ENCODE results near the gene MRPL34. TPM values are rescaled to one million over a fixed set of nuclear protein-coding genes. Genes with fewer than 3 reads are reported as not detected.

MRPL34 gene
- total and polyA plus RNA-seq, 9 of the 15 experiments (the other 6 are each of a cell fraction or from before 2014, with no cell fraction given), result 11.5 to 256 (median 72.5) TPM

DNA sequence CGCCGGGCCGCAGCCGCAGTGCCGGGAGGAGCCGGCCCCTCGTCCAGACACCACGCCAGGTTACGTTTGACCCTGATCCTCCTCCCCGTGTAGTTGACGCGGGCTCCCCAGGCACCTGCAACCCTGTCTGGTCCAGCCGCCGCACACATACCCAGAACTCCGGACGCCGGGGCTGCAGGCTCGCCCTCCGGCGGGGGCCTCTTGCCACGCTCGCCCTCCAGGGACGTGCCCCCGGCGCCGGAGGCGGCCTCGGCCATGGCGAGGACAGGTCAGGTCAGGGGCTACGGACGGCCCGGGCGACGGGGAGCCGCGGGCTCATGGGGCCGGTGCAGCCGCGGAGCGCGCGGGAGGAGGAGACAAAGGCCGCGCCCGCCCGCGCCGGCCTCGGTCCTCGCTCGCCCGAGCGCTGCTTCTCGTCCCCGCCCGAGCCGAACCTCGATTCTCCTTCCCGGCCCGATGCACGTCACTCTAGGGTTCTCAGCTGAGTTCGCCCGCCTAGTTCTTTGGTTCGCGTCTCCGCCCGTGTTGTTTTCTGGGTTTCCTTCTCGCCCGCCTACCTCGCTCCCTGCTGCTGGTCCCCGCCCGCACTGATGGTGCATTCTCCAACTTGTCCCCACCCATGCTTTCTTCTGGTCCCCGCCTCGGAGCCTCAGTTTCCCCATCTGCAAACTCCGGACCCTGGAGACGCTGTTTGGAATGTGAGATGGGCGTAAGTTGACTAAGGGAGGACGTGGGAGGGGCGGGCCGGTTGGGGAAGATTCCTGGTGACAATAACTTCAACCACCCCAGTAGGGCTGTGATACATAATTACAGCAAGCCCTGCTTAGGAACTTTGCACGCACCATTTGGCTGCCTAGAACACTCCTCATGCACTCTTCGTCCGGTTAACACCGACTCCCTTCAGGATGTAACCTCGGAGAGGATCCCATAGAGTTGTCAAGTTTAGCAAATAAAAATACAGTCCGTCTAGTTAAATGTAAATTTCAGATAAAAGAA is 29.0 kb downstream of the MRPL34 start, which contains the start of gene ANO8 (continued):
- TF ChIP-seq, protein P1, sequence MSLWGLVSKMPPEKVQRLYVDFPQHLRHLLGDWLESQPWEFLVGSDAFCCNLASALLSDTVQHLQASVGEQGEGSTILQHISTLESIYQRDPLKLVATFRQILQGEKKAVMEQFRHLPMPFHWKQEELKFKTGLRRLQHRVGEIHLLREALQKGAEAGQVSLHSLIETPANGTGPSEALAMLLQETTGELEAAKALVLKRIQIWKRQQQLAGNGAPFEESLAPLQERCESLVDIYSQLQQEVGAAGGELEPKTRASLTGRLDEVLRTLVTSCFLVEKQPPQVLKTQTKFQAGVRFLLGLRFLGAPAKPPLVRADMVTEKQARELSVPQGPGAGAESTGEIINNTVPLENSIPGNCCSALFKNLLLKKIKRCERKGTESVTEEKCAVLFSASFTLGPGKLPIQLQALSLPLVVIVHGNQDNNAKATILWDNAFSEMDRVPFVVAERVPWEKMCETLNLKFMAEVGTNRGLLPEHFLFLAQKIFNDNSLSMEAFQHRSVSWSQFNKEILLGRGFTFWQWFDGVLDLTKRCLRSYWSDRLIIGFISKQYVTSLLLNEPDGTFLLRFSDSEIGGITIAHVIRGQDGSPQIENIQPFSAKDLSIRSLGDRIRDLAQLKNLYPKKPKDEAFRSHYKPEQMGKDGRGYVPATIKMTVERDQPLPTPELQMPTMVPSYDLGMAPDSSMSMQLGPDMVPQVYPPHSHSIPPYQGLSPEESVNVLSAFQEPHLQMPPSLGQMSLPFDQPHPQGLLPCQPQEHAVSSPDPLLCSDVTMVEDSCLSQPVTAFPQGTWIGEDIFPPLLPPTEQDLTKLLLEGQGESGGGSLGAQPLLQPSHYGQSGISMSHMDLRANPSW (CRISPR knock-in tag; IDR thresholded peaks at IDR 0.05), result no peak; the same call in 1 of the 2 replicates
- TF ChIP-seq HLTF (IDR thresholded peaks at IDR 0.05) (peak; percentile 77; the same call in 1 of the 2 replicates), TCF7 (IDR thresholded peaks at IDR 0.05; ENCODE audit: borderline replicate concordance) (peak; percentile 76; the same call in 1 of the 2 replicates), ZNF445 (CRISPR knock-in tag; IDR thresholded peaks at IDR 0.05; ENCODE audit: low read depth) (no peak), ARID2 (IDR thresholded peaks at IDR 0.05) (no peak), HIVEP1 (CRISPR knock-in tag; IDR thresholded peaks at IDR 0.05) (no peak; the same call in 1 of the 2 replicates), MIER1 (IDR thresholded peaks at IDR 0.05; ENCODE audit: low read depth) (peak; percentile 52; the same call in 1 of the 2 replicates), PURB (CRISPR knock-in tag; IDR thresholded peaks at IDR 0.05; ENCODE audit: low read depth) (no peak), ZC3H8 (IDR thresholded peaks at IDR 0.05) (no peak), ZNF561 (CRISPR knock-in tag; conservative IDR thresholded peaks at IDR 0.05) (no peak), MTA3 (IDR thresholded peaks at IDR 0.05; ENCODE audit: borderline replicate concordance) (peak; percentile 93)
- TF ChIP-seq, protein P2, sequence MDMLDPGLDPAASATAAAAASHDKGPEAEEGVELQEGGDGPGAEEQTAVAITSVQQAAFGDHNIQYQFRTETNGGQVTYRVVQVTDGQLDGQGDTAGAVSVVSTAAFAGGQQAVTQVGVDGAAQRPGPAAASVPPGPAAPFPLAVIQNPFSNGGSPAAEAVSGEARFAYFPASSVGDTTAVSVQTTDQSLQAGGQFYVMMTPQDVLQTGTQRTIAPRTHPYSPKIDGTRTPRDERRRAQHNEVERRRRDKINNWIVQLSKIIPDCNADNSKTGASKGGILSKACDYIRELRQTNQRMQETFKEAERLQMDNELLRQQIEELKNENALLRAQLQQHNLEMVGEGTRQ (CRISPR knock-in tag; IDR thresholded peaks at IDR 0.05), result no peak
- TF ChIP-seq, protein P3, sequence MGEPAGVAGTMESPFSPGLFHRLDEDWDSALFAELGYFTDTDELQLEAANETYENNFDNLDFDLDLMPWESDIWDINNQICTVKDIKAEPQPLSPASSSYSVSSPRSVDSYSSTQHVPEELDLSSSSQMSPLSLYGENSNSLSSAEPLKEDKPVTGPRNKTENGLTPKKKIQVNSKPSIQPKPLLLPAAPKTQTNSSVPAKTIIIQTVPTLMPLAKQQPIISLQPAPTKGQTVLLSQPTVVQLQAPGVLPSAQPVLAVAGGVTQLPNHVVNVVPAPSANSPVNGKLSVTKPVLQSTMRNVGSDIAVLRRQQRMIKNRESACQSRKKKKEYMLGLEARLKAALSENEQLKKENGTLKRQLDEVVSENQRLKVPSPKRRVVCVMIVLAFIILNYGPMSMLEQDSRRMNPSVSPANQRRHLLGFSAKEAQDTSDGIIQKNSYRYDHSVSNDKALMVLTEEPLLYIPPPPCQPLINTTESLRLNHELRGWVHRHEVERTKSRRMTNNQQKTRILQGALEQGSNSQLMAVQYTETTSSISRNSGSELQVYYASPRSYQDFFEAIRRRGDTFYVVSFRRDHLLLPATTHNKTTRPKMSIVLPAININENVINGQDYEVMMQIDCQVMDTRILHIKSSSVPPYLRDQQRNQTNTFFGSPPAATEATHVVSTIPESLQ (CRISPR knock-in tag; IDR thresholded peaks at IDR 0.05), result no peak
- TF ChIP-seq, protein P4, sequence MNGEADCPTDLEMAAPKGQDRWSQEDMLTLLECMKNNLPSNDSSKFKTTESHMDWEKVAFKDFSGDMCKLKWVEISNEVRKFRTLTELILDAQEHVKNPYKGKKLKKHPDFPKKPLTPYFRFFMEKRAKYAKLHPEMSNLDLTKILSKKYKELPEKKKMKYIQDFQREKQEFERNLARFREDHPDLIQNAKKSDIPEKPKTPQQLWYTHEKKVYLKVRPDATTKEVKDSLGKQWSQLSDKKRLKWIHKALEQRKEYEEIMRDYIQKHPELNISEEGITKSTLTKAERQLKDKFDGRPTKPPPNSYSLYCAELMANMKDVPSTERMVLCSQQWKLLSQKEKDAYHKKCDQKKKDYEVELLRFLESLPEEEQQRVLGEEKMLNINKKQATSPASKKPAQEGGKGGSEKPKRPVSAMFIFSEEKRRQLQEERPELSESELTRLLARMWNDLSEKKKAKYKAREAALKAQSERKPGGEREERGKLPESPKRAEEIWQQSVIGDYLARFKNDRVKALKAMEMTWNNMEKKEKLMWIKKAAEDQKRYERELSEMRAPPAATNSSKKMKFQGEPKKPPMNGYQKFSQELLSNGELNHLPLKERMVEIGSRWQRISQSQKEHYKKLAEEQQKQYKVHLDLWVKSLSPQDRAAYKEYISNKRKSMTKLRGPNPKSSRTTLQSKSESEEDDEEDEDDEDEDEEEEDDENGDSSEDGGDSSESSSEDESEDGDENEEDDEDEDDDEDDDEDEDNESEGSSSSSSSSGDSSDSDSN (IDR thresholded peaks at IDR 0.05; ENCODE audit: borderline replicate concordance in 1 of 2, low read depth in 2 of 2, low read length in 2 of 2), result peak; percentile 91 to 99

Data from K562 (cell line).